ENCODE data around the gene ARPIN.
"Not testable (repeated sequence)": the region's sequence is repeated elsewhere in the genome, so short reads cannot be mapped to it uniquely, and the experiment has no call there.

The ARPIN gene

GRCh38 chr15:89912674-89913396 lies at the start of gene ARPIN:
Gene ARPIN (minus strand): TSS chr15:89912952. CDS start chr15:89912835, 117 bp downstream.
- DNase-seq = no peak

GRCh38 chr15:89958107-89958805 lies 45.5 kb upstream of the ARPIN start:
- no peak for DNase-seq

GRCh38 chr15:89955449-89955998 lies 42.8 kb upstream of the ARPIN start:
- DNase-seq = not testable (repeated sequence)

GRCh38 chr15:89954541-89954940 lies 41.8 kb upstream of the ARPIN start:
- DNase-seq = no peak

- DNase-seq = no peak
Measured at GRCh38 chr15:89948796-89949195, 36.0 kb upstream of the ARPIN start.

GRCh38 chr15:89947385-89947784 lies 34.6 kb upstream of the ARPIN start:
- no peak for DNase-seq

- DNase-seq = no peak
Measured at GRCh38 chr15:89946681-89947299, 34.0 kb upstream of the ARPIN start.

GRCh38 chr15:89943721-89944120 lies 31.0 kb upstream of the ARPIN start:
- not testable (repeated sequence) for DNase-seq

GRCh38 chr15:89939910-89940309 lies 27.2 kb upstream of the ARPIN start:
- no peak for DNase-seq

- DNase-seq = not testable (repeated sequence)
Measured at GRCh38 chr15:89939377-89939776, 26.6 kb upstream of the ARPIN start.

GRCh38 chr15:89937365-89938350 lies 24.9 kb upstream of the ARPIN start:
- DNase-seq = no peak

GRCh38 chr15:89936786-89937265 lies 24.1 kb upstream of the ARPIN start:
- DNase-seq = no peak

GRCh38 chr15:89936051-89936785 lies 23.5 kb upstream of the ARPIN start:
- DNase-seq = no peak

GRCh38 chr15:89932880-89933279 lies 20.1 kb upstream of the ARPIN start:
- DNase-seq = no peak

GRCh38 chr15:89928421-89928820 lies 15.7 kb upstream of the ARPIN start:
- no peak for DNase-seq

- DNase-seq = no peak
Measured at GRCh38 chr15:89926158-89926557, 13.4 kb upstream of the ARPIN start.

- no peak for DNase-seq
Measured at GRCh38 chr15:89917442-89918101, 4.8 kb upstream of the ARPIN start.

- no peak for DNase-seq
Measured at GRCh38 chr15:89916660-89917059, 3.9 kb upstream of the ARPIN start.

GRCh38 chr15:89912145-89912673 lies 543 bp downstream of the ARPIN start:
- no peak for DNase-seq

GRCh38 chr15:89910891-89911626 lies 1.7 kb downstream of the ARPIN start:
- no peak for DNase-seq

All from amniotic stem cell (primary cell).